Loucy (cell line): ENCODE results near the gene ARID3B.

ENCODE experiments used
- EZH2phosphoT487 ChIP-seq: fragments of 200-600 bp; IDR thresholded peaks from 2 replicates; pipeline ENCODE4 v1.6.1; 2018; ENCODE audit warnings: antibody characterized with exemption, mild to moderate bottlenecking, moderate library complexity, borderline replicate concordance
- TF ChIP-seq, protein P1 (sequence below): fragments of 200-600 bp; sonication (generic); conservative IDR thresholded peaks from 2 replicates; pipeline ENCODE4 v1.5.1; 2014; ENCODE audit warnings: mild to moderate bottlenecking, antibody characterized with exemption, low read length

DNA sequence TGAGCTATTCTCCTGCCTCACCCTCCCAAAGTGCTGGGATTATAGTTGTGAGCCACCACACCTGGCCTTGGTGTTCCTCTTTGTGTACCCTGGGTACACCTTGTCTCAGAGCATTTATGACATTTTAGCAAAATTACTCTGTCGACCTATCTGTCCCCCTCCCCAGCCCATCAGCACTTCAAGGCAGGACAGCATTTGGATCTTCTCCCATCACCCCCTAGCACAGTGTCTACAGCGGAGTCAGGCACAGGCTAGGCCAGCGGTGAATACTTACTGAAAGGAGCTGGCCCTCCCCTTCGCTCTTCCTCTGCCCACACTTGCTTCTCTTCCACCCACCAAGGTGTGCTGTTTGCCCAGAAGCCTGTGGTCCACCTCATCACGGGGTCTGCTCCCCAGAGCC lies 54.3 kb downstream of the ARID3B start:
- TF ChIP-seq, protein P1, sequence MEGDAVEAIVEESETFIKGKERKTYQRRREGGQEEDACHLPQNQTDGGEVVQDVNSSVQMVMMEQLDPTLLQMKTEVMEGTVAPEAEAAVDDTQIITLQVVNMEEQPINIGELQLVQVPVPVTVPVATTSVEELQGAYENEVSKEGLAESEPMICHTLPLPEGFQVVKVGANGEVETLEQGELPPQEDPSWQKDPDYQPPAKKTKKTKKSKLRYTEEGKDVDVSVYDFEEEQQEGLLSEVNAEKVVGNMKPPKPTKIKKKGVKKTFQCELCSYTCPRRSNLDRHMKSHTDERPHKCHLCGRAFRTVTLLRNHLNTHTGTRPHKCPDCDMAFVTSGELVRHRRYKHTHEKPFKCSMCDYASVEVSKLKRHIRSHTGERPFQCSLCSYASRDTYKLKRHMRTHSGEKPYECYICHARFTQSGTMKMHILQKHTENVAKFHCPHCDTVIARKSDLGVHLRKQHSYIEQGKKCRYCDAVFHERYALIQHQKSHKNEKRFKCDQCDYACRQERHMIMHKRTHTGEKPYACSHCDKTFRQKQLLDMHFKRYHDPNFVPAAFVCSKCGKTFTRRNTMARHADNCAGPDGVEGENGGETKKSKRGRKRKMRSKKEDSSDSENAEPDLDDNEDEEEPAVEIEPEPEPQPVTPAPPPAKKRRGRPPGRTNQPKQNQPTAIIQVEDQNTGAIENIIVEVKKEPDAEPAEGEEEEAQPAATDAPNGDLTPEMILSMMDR = no peak
- TF ChIP-seq EZH2phosphoT487 = no peak
